Occipital lobe (tissue), 2 donors: ENCODE data around the gene RBM28. TPM values are rescaled to one million over a fixed set of nuclear protein-coding genes. Genes with fewer than 3 reads are reported as not detected.
"Not testable (repeated sequence)": the region's sequence is repeated elsewhere in the genome, so short reads cannot be mapped to it uniquely, and the experiment has no call there.

ENCODE experiments used
- DNase-seq: peaks from one replicate; lab custom pipeline; 2025; lab: John Stamatoyannopoulos, UW
- total RNA-seq: library from RNA; depleted of rRNA; stranded (reverse); fragments of >200 nt; gene quantifications from one replicate; pipeline ENCODE4 v1.2.3, GENCODE V29; 2014

Gene RBM28
- total RNA-seq, 1 donor from 2014 or later: 12.5 TPM

GRCh38 chr7:128284102-128284501, 59.6 kb downstream of the RBM28 start:
- no peak for DNase-seq

- no peak for DNase-seq
Measured at GRCh38 chr7:128281605-128282380, 61.9 kb downstream of the RBM28 start.

- DNase-seq: not testable (repeated sequence)
Measured at GRCh38 chr7:128280451-128280850, 63.3 kb downstream of the RBM28 start.

GRCh38 chr7:128279124-128279713, 64.5 kb downstream of the RBM28 start:
- DNase-seq: no peak

GRCh38 chr7:128278366-128278765, 65.3 kb downstream of the RBM28 start:
- DNase-seq: no peak

GRCh38 chr7:128275681-128276080, 68.0 kb downstream of the RBM28 start:
- DNase-seq: no peak

- DNase-seq: no peak
Measured at GRCh38 chr7:128274884-128275603, 68.7 kb downstream of the RBM28 start.

- no peak for DNase-seq
Measured at GRCh38 chr7:128274246-128274883, 69.3 kb downstream of the RBM28 start.

GRCh38 chr7:128271942-128272481, 71.7 kb downstream of the RBM28 start:
- no peak for DNase-seq

GRCh38 chr7:128271471-128271941, 72.2 kb downstream of the RBM28 start:
- DNase-seq: no peak

- DNase-seq: no peak
Measured at GRCh38 chr7:128270826-128271272, 72.9 kb downstream of the RBM28 start.

GRCh38 chr7:128268233-128268632, 75.5 kb downstream of the RBM28 start:
- no peak for DNase-seq

- DNase-seq: no peak
Measured at GRCh38 chr7:128267595-128267924, 76.1 kb downstream of the RBM28 start.

- peak; percentile 57 for DNase-seq
Measured at GRCh38 chr7:128266883-128267594, 76.7 kb downstream of the RBM28 start.

GRCh38 chr7:128266529-128266882, 77.2 kb downstream of the RBM28 start:
- DNase-seq: no peak

GRCh38 chr7:128265906-128266300, 77.8 kb downstream of the RBM28 start:
- no peak for DNase-seq

- no peak for DNase-seq
Measured at GRCh38 chr7:128265156-128265905, 78.4 kb downstream of the RBM28 start.

GRCh38 chr7:128264477-128264876, 79.2 kb downstream of the RBM28 start:
- no peak for DNase-seq

GRCh38 chr7:128263420-128263819, 80.3 kb downstream of the RBM28 start:
- no peak for DNase-seq

- no peak for DNase-seq
Measured at GRCh38 chr7:128262273-128263028, 81.3 kb downstream of the RBM28 start.
